Measurements from ENCODE around the gene LHX8. TPM values are rescaled to one million over a fixed set of nuclear protein-coding genes. Genes with fewer than 3 reads are reported as not detected.
"Not testable (repeated sequence)": the region's sequence is repeated elsewhere in the genome, so short reads cannot be mapped to it uniquely, and the experiment has no call there.

LHX8 gene
- total RNA-seq (2012; rRNA removed) = not detected in 2 replicates

DNA sequence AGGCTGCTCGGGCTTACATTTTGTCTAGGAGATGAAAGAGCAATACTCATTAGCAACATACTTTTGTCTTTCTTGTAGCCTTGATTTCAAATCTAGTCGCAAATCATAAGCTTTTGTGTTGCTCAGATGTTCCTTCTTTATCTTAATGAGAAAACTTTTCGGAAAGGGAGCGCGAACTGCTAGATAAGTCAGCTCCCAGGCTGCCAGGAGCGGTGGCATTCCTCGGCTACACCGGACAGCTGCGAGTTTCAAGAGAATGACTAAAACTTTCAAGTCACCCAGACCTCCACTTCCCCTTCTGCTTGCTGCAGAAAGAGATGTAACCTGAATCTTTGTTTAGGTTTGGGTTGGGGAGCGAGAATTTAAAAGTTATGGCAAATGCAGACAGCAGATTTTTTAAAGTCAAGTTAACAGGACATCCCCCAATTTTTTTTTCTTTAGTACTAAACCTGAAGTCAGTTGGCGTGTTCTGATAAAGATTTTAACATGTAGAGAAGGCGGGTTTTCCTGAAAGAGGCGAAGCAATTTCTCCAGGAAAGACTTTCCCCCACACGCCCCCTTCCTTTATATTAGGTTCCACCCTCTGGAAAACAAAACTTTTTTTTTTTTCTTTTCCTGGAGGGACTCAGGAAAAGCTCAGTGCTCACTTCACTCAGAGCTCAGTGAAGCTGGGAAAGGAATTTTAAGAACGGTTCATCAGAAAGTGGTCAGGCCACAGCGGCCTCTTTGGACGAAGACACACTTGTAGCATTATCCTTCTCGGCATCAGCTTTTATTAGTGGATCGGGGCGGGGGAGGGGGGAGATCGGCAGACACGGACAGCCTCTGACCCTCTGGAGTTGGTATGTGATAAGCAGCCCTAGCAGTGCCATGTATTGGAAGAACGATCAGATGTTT is at the start of gene LHX8:
TSS of gene LHX8 (plus strand) at position 639 of the 897 bp plus-strand sequence. CDS start 2,227 bp downstream, outside the sequence.
- peak within 1 kb of the TSS; percentile 73 for H3K4me2 ChIP-seq (ENCODE audit: low read length)
- peak within 1 kb of the TSS; percentile 59 for H3K4me3 ChIP-seq (ENCODE audit: low read length)
- no peaks in the 10 kb centered on the region for H3K9me3 ChIP-seq (replicated peaks; ENCODE audit: low read length)
- H3K27me3 ChIP-seq (ENCODE audit: control insufficient read depth, insufficient read depth, low read length) = peaks cover 96% of the 10 kb centered on the region
- no peaks in the 10 kb centered on the region for H3K36me3 ChIP-seq (ENCODE audit: insufficient read depth, low read length)
- H3K4me1 ChIP-seq (ENCODE audit: control insufficient read depth, insufficient read depth, low read length) = peaks cover 5% of the 10 kb centered on the region
- H3K9ac ChIP-seq (ENCODE audit: low read depth, low read length) = no peak within 1 kb of the TSS

DNA sequence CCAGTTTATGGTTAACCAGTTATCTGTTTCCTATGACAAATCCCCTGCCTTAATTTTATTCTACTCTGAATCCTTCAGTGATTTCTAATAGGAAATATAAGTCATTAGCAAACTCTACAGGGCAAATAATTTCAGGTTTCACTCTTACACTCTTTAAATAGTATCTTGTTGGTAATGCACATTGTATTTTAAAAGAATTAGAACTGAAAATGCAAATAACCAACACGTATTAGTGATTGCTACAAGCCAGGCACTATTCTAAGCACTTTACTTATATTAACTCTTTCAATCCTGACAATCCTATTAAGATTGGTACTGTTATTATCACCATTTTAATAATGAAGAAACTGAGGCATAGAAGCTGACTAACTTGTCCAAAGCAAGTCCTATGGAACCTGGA is 48.3 kb upstream of the LHX8 start:
- Histone ChIP-seq H3K27me3 (ENCODE audit: control insufficient read depth, insufficient read depth, low read length) (no peaks in the 10 kb centered on the region), H3K36me3 (ENCODE audit: insufficient read depth, low read length) (no peaks in the 10 kb centered on the region), H3K4me2 (ENCODE audit: low read length) (no peak overlapping the region), H3K4me3 (ENCODE audit: low read length) (no peak overlapping the region), H3K9ac (ENCODE audit: low read depth, low read length) (no peak overlapping the region), H3K9me3 (replicated peaks; ENCODE audit: low read length) (no peaks in the 10 kb centered on the region), H3K4me1 (ENCODE audit: control insufficient read depth, insufficient read depth, low read length) (no peaks in the 10 kb centered on the region)

DNA sequence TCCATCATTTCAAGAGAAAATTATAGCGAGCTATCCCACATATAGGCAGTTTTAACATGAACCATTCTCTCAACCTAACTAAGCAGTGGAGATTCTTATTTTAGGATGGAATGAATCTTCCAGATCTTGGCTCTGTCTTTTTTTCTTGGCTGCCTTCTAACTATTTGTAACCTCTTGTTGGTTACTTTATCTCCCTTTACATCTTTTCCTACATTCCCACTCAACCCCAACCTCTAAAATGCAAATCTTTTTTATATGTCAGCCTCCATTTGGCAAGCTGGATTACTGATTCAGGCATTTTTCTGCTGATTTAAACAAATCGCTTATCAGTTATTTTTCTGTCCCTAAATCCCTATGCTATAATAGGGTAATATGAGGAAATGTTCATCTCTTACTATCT is 46.9 kb upstream of the LHX8 start:
- no peaks in the 10 kb centered on the region for H3K9me3 ChIP-seq (replicated peaks; ENCODE audit: low read length)
- H3K27me3 ChIP-seq (ENCODE audit: control insufficient read depth, insufficient read depth, low read length) = no peaks in the 10 kb centered on the region
- no peak overlapping the region for H3K4me2 ChIP-seq (ENCODE audit: low read length)
- no peak overlapping the region for H3K9ac ChIP-seq (ENCODE audit: low read depth, low read length)
- no peaks in the 10 kb centered on the region for H3K4me1 ChIP-seq (ENCODE audit: control insufficient read depth, insufficient read depth, low read length)
- no peak overlapping the region for H3K4me3 ChIP-seq (ENCODE audit: low read length)
- no peaks in the 10 kb centered on the region for H3K36me3 ChIP-seq (ENCODE audit: insufficient read depth, low read length)

DNA sequence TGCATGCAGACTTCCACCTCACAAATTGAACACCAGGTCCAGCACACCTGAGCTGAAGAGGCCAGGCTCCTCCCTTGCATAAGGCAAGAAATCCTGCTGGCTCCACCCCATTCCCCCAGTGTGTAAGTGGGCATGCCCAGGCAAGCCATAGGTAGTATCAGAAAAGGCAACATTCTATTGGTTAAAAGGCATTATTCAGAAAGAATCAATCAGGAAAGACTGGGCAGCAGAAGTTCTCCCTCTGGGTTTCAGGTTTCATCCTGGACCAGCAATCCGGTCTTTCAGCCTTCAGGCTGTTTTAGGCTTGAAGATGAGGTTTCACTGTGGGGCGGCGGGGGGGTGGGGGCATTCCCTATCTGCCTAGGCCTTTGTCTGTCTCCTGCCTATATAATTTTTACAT is 42.0 kb upstream of the LHX8 start:
- Histone ChIP-seq H3K36me3 (ENCODE audit: insufficient read depth, low read length) (no peaks in the 10 kb centered on the region), H3K27me3 (ENCODE audit: control insufficient read depth, insufficient read depth, low read length) (no peaks in the 10 kb centered on the region), H3K4me1 (ENCODE audit: control insufficient read depth, insufficient read depth, low read length) (no peaks in the 10 kb centered on the region), H3K4me3 (ENCODE audit: low read length) (no peak overlapping the region), H3K9ac (ENCODE audit: low read depth, low read length) (no peak overlapping the region), H3K9me3 (replicated peaks; ENCODE audit: low read length) (no peaks in the 10 kb centered on the region), H3K4me2 (ENCODE audit: low read length) (no peak overlapping the region)

DNA sequence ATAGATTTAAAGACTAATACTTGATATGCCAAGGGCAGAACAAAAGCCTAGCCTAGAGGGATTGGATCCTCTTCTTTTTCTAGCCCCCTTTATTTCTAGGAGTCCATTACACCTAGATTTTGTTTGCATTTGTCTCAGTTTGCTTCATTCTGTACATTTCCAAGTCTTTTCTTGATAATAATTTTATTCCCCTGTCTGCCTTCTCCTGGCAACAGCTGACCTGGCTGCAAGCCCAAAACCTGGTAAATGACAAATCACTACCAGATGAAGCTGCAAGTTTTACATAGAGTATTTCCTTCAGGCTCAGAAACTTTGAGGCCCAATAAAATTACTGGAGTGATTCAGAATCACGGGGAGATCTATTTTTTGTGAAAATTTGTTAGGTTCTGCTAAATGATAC is 36.5 kb upstream of the LHX8 start:
- H3K4me2 ChIP-seq (ENCODE audit: low read length) = no peak overlapping the region
- no peaks in the 10 kb centered on the region for H3K36me3 ChIP-seq (ENCODE audit: insufficient read depth, low read length)
- H3K4me3 ChIP-seq (ENCODE audit: low read length) = no peak overlapping the region
- no peaks in the 10 kb centered on the region for H3K9me3 ChIP-seq (replicated peaks; ENCODE audit: low read length)
- no peaks in the 10 kb centered on the region for H3K27me3 ChIP-seq (ENCODE audit: control insufficient read depth, insufficient read depth, low read length)
- H3K9ac ChIP-seq (ENCODE audit: low read depth, low read length) = no peak overlapping the region
- H3K4me1 ChIP-seq (ENCODE audit: control insufficient read depth, insufficient read depth, low read length) = no peaks in the 10 kb centered on the region

DNA sequence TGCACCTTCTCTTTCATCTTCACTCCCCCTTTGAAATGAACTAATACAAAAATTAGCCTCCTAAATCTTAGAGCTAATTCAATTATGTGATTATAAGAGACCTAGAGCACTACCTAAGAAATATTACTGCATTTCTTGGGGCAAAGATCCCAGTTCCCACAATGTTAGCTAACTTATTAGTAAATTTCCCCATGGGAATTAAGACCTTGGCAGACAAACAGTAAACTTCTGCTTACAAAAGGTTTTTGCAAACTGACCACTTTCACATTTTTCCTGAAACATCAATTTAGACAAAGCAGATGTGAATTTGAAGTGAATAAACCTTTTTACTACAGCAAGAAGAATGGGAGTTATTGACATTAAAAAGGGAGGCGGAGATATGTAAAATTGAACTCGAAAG is 34.6 kb upstream of the LHX8 start:
- Histone ChIP-seq H3K9ac (ENCODE audit: low read depth, low read length) (no peak overlapping the region), H3K4me2 (ENCODE audit: low read length) (no peak overlapping the region), H3K4me1 (ENCODE audit: control insufficient read depth, insufficient read depth, low read length) (no peaks in the 10 kb centered on the region), H3K36me3 (ENCODE audit: insufficient read depth, low read length) (no peaks in the 10 kb centered on the region), H3K4me3 (ENCODE audit: low read length) (no peak overlapping the region), H3K9me3 (replicated peaks; ENCODE audit: low read length) (no peaks in the 10 kb centered on the region), H3K27me3 (ENCODE audit: control insufficient read depth, insufficient read depth, low read length) (no peaks in the 10 kb centered on the region)

DNA sequence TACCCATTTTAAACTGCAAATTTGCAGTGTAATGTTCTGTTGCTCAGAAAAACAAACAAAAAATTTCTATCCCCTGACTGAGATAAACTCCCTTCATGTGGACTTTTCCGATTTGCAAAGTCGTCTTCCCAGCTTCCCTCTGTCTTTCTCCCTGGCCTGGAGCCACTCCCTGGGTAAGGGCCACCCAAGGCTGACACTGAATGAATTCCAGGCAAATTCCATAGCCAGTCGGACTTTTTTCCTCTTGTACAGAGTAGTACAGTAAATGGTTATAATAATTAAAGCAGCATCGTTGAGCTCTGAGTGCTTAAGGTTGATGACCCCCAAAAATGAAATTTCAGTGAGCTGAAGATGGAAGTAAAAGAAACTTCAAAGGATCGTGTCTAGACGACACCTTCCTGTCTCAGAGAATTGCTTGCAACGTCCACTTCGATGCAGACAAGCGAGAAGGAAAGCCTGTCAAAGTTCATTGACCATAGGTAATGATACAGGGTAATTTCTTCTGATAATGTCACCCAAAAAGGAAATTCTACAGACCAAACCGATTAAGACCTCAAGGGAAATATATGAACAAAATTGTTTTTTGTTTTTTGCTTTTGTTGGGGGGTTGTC is 33.6 kb upstream of the LHX8 start:
- Histone ChIP-seq H3K4me3 (ENCODE audit: low read length) (no peak overlapping the region), H3K36me3 (ENCODE audit: insufficient read depth, low read length) (no peaks in the 10 kb centered on the region), H3K27me3 (ENCODE audit: control insufficient read depth, insufficient read depth, low read length) (no peaks in the 10 kb centered on the region), H3K4me1 (ENCODE audit: control insufficient read depth, insufficient read depth, low read length) (no peaks in the 10 kb centered on the region), H3K9ac (ENCODE audit: low read depth, low read length) (no peak overlapping the region), H3K4me2 (ENCODE audit: low read length) (no peak overlapping the region), H3K9me3 (replicated peaks; ENCODE audit: low read length) (no peaks in the 10 kb centered on the region)

DNA sequence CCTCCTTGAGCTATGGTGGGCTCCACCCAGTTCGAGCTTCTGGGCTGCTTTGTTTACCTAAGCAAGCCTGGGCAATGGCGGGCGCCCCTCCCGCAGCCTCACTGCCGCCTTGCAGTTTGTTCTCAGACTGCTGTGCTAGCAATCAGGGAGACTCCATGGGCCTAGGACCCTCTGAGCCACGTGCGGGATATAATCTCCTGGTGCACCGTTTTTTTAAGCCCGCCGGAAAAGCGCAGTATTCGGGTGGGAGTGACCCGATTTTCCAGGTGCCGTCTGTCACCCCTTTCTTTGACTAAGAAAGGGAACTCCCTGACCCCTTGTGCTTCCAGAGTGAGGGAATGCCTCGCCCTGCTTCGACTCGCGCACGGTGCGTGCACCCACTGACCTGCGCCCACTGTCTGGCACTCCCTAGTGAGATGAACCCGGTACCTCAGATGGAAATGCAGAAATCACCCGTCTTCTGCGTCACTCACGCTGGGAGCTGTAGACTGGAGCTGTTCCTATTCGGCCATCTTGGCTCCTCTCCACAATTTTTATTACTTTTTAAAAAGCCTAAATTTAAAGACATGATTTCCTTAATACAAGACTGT is 21.7 kb upstream of the LHX8 start:
- not testable (repeated sequence) for H3K9me3 ChIP-seq (replicated peaks; ENCODE audit: low read length); H3K36me3 ChIP-seq (ENCODE audit: insufficient read depth, low read length); H3K9ac ChIP-seq (ENCODE audit: low read depth, low read length); H3K4me2 ChIP-seq (ENCODE audit: low read length); H3K27me3 ChIP-seq (ENCODE audit: control insufficient read depth, insufficient read depth, low read length); H3K4me1 ChIP-seq (ENCODE audit: control insufficient read depth, insufficient read depth, low read length); H3K4me3 ChIP-seq (ENCODE audit: low read length)

DNA sequence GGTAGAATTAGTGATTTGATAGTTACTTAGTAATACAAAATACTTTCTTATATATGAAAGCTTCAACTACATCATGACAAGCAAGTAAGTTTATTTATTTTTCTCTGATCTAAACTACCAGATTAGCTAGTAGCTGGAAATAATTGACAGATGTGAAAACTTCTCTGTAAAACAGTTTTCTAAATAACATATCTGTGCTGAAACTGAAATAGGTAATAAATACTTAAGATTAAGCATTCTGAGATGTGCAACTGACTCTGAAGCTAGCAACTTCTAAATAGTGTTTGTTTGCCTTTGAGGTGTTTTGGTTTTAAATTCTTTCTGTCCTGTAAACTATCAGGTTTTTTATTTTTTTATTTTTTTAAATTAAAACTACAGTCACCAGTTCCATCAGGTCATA is 18.5 kb upstream of the LHX8 start:
- Histone ChIP-seq H3K4me3 (ENCODE audit: low read length) (no peak overlapping the region), H3K9ac (ENCODE audit: low read depth, low read length) (no peak overlapping the region), H3K36me3 (ENCODE audit: insufficient read depth, low read length) (no peaks in the 10 kb centered on the region), H3K9me3 (replicated peaks; ENCODE audit: low read length) (no peaks in the 10 kb centered on the region), H3K27me3 (ENCODE audit: control insufficient read depth, insufficient read depth, low read length) (no peaks in the 10 kb centered on the region), H3K4me2 (ENCODE audit: low read length) (no peak overlapping the region), H3K4me1 (ENCODE audit: control insufficient read depth, insufficient read depth, low read length) (no peaks in the 10 kb centered on the region)

DNA sequence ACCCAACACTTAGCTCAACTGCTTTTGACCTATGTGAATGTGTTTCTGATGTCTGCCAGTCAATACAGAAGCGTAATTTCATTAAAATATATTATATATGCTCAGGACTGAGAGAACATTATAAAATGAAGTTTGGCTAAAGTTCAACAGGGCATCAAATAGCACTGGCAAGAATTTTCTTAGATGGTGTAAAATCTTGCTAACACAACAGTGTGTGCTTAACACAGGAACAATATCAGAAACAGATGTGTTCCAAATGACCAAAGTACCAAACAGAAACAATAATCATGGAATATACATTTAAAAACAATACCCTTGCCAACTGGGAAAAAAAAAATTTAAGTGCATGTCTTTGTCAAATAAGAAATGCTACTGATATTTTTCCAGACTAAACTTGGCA is 10.4 kb upstream of the LHX8 start:
- H3K9me3 ChIP-seq (replicated peaks; ENCODE audit: low read length) = no peaks in the 10 kb centered on the region
- H3K4me3 ChIP-seq (ENCODE audit: low read length) = no peak overlapping the region
- no peak overlapping the region for H3K4me2 ChIP-seq (ENCODE audit: low read length)
- peaks cover 22% of the 10 kb centered on the region for H3K27me3 ChIP-seq (ENCODE audit: control insufficient read depth, insufficient read depth, low read length)
- H3K4me1 ChIP-seq (ENCODE audit: control insufficient read depth, insufficient read depth, low read length) = no peaks in the 10 kb centered on the region
- H3K36me3 ChIP-seq (ENCODE audit: insufficient read depth, low read length) = no peaks in the 10 kb centered on the region
- H3K9ac ChIP-seq (ENCODE audit: low read depth, low read length) = no peak overlapping the region

DNA sequence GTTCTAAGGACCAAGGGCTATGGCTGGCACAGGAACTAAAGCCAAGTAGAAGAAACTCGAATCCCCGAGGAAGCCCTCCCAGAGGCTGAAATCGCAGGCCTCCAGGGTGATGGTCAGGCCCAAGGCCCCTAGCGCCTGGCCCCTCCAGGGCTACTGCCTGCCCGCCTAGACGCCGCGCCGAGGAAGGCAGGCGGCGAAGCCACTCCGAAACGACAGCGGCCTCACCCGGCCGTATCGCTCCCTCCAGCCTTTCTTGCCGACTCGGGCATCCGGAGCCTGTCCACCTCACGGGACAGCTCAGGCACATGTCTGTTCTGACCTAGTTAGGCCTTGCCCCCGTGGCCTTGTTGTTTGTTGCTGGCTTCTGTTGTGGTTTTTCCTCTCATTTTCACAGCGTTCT is 9.7 kb upstream of the LHX8 start:
- Histone ChIP-seq H3K27me3 (ENCODE audit: control insufficient read depth, insufficient read depth, low read length) (peaks cover 30% of the 10 kb centered on the region), H3K4me1 (ENCODE audit: control insufficient read depth, insufficient read depth, low read length) (no peaks in the 10 kb centered on the region), H3K9ac (ENCODE audit: low read depth, low read length) (no peak overlapping the region), H3K4me3 (ENCODE audit: low read length) (no peak overlapping the region), H3K9me3 (replicated peaks; ENCODE audit: low read length) (no peaks in the 10 kb centered on the region), H3K4me2 (ENCODE audit: low read length) (no peak overlapping the region), H3K36me3 (ENCODE audit: insufficient read depth, low read length) (no peaks in the 10 kb centered on the region)

Data from skeletal muscle satellite cell (primary cell).